ENCODE measurements around the gene AQR. TPM values are rescaled to one million over a fixed set of nuclear protein-coding genes. Genes with fewer than 3 reads are reported as not detected.

The AQR gene
- total and polyA plus RNA-seq, 2 donors from 2014 or later: 14.2 to 30.9 TPM

DNA sequence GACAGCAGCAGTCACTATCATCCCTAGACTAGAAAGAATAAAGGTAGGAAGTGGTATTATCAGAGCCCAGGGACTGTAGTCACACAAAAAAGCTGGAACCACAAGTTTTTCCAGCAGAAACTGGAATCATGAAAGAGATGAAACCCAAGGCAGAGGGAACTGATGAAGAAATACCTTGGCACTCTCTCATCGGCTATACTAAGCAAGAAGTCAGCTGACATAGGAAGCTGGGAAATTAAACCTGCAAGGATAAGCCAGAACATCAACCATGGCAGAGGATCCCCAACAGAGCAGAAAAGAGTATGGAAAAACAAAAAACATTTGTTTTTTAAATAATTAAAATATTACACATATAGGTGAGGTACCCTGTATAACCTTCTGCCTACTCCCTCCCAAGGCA is 86.5 kb downstream of the AQR start:
- Histone ChIP-seq H3K4me1 (ENCODE audit: control insufficient read depth in 2 of 3, insufficient read depth in 2 of 3, low read depth in 1 of 3, low read length in 3 of 3) (no peaks in the 10 kb centered on the region), H3K27ac (ENCODE audit: low read depth in 2 of 2, low read length in 2 of 2) (no peak overlapping the region), H3K9ac (ENCODE audit: low read length in 3 of 3) (no peak overlapping the region), H3K4me3 (ENCODE audit: low read length in 3 of 3) (no peak overlapping the region), H3K9me3 (ENCODE audit: control insufficient read depth in 2 of 3, insufficient read depth in 1 of 3, low read length in 3 of 3) (no peaks in the 10 kb centered on the region), H3K36me3 (ENCODE audit: control insufficient read depth in 2 of 3, insufficient read depth in 3 of 3, low read length in 3 of 3) (peaks cover 5 to 34% (median 9%) of the 10 kb centered on the region in 3 donors), H3K27me3 (ENCODE audit: control insufficient read depth, insufficient read depth, low read length) (no peaks in the 10 kb centered on the region)
- TF ChIP-seq, protein P1, sequence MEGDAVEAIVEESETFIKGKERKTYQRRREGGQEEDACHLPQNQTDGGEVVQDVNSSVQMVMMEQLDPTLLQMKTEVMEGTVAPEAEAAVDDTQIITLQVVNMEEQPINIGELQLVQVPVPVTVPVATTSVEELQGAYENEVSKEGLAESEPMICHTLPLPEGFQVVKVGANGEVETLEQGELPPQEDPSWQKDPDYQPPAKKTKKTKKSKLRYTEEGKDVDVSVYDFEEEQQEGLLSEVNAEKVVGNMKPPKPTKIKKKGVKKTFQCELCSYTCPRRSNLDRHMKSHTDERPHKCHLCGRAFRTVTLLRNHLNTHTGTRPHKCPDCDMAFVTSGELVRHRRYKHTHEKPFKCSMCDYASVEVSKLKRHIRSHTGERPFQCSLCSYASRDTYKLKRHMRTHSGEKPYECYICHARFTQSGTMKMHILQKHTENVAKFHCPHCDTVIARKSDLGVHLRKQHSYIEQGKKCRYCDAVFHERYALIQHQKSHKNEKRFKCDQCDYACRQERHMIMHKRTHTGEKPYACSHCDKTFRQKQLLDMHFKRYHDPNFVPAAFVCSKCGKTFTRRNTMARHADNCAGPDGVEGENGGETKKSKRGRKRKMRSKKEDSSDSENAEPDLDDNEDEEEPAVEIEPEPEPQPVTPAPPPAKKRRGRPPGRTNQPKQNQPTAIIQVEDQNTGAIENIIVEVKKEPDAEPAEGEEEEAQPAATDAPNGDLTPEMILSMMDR (IDR thresholded peaks at IDR 0.05; ENCODE audit: borderline replicate concordance, extremely low read depth, insufficient read depth): no peak
- intact Hi-C loops (cut with DNase I): no loop called here
- FAIRE-seq (no peak), DNase-seq (no peak)

DNA sequence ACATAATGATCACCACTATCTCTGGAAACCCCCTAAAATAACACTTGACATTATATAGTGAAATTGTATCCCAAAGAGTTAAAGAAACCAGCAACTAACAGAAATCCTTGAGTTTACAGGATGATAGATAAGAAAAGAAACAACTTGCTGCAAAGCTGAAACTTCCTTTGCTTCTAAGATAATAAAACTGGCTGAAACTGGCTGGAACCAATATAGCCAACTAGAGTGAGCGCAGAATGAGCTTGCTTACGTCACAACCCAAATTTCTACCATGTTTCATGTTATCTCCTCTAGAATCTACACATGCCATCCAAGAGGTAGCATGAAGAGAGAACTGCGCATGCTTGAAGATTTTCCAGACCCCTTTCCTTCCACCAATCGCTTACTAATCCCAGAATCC is 90.4 kb downstream of the AQR start:
- Histone ChIP-seq H3K27ac (ENCODE audit: low read depth in 2 of 2, low read length in 2 of 2) (no peak overlapping the region), H3K4me1 (ENCODE audit: control insufficient read depth in 2 of 3, insufficient read depth in 2 of 3, low read depth in 1 of 3, low read length in 3 of 3) (no peaks in the 10 kb centered on the region), H3K36me3 (ENCODE audit: control insufficient read depth in 2 of 3, insufficient read depth in 3 of 3, low read length in 3 of 3) (peaks cover 11 to 29% (median 14%) of the 10 kb centered on the region in 3 donors), H3K9ac (ENCODE audit: low read length in 3 of 3) (no peak overlapping the region), H3K4me3 (ENCODE audit: low read length in 3 of 3) (no peak overlapping the region), H3K9me3 (ENCODE audit: control insufficient read depth in 2 of 3, insufficient read depth in 1 of 3, low read length in 3 of 3) (no peaks in the 10 kb centered on the region), H3K27me3 (ENCODE audit: control insufficient read depth, insufficient read depth, low read length) (no peaks in the 10 kb centered on the region)
- intact Hi-C loops (cut with DNase I): no loop called here
- no peak for DNase-seq
- FAIRE-seq: no peak
- TF ChIP-seq, protein P1 (IDR thresholded peaks at IDR 0.05; ENCODE audit: borderline replicate concordance, extremely low read depth, insufficient read depth): no peak

DNA sequence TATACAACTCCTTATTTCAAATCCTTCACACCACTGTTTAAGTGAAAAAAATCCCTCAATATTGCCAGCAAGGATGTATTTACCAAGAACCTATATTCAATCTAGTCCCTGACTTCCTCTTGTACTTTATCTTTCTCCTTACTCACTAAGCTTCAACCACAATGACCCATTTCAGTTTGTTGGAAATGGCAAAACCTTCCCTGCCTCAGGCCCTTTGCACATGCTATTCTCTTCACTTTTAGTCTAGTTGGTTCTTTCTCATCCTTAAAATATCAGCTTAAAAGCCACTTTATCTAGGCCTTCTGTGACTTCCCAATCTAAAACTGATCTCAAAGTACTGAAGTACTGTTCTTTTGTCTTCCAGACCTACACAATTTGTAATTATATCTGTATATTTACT is 92.9 kb downstream of the AQR start:
- Histone ChIP-seq H3K4me1 (ENCODE audit: control insufficient read depth in 2 of 3, insufficient read depth in 2 of 3, low read depth in 1 of 3, low read length in 3 of 3) (no peaks in the 10 kb centered on the region), H3K4me3 (ENCODE audit: low read length in 3 of 3) (no peak overlapping the region), H3K9me3 (ENCODE audit: control insufficient read depth in 2 of 3, insufficient read depth in 1 of 3, low read length in 3 of 3) (no peaks in the 10 kb centered on the region), H3K27me3 (ENCODE audit: control insufficient read depth, insufficient read depth, low read length) (no peaks in the 10 kb centered on the region), H3K27ac (ENCODE audit: low read depth in 2 of 2, low read length in 2 of 2) (no peak overlapping the region), H3K9ac (ENCODE audit: low read length in 3 of 3) (no peak overlapping the region), H3K36me3 (ENCODE audit: control insufficient read depth in 2 of 3, insufficient read depth in 3 of 3, low read length in 3 of 3) (peaks cover 5 to 21% (median 15%) of the 10 kb centered on the region in 3 donors)
- intact Hi-C loops (cut with DNase I): no loop called here
- DNase-seq (no peak), FAIRE-seq (no peak)
- TF ChIP-seq, protein P1 (IDR thresholded peaks at IDR 0.05; ENCODE audit: borderline replicate concordance, extremely low read depth, insufficient read depth): no peak

DNA sequence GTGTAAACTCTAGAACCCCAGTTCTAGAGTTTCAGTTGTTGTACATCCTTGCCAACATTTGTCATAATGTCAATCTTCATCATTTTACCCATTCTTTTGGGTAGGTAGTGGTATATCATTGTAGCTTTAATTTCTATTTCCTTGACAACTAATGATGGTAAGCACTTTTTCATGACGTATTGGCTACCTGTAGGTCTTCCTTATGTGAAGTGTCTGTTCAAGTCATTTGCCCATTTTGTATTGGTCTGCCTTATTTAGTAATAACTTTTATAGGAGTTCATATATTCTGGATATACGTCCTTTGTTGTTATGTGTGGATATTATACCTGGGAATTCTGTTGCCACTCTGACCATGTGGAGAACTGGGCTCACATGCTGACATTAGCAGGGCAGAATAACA is 100.4 kb downstream of the AQR start:
- Histone ChIP-seq H3K36me3 (ENCODE audit: control insufficient read depth in 2 of 3, insufficient read depth in 3 of 3, low read length in 3 of 3) (peaks cover 0 to 16% (median 11%) of the 10 kb centered on the region in 3 donors), H3K9ac (ENCODE audit: low read length in 3 of 3) (no peak overlapping the region), H3K4me1 (ENCODE audit: control insufficient read depth in 2 of 3, insufficient read depth in 2 of 3, low read depth in 1 of 3, low read length in 3 of 3) (no peaks in the 10 kb centered on the region), H3K4me3 (ENCODE audit: low read length in 3 of 3) (no peak overlapping the region), H3K27ac (ENCODE audit: low read depth in 2 of 2, low read length in 2 of 2) (no peak overlapping the region), H3K9me3 (ENCODE audit: control insufficient read depth in 2 of 3, insufficient read depth in 1 of 3, low read length in 3 of 3) (no peaks in the 10 kb centered on the region), H3K27me3 (ENCODE audit: control insufficient read depth, insufficient read depth, low read length) (no peaks in the 10 kb centered on the region)
- intact Hi-C loops (cut with DNase I): no loop called here
- no peak for FAIRE-seq
- TF ChIP-seq, protein P1 (IDR thresholded peaks at IDR 0.05; ENCODE audit: borderline replicate concordance, extremely low read depth, insufficient read depth): no peak
- no peak for DNase-seq

All from kidney (tissue), 14 donors.